ENCODE data around the gene VIP.

DNA sequence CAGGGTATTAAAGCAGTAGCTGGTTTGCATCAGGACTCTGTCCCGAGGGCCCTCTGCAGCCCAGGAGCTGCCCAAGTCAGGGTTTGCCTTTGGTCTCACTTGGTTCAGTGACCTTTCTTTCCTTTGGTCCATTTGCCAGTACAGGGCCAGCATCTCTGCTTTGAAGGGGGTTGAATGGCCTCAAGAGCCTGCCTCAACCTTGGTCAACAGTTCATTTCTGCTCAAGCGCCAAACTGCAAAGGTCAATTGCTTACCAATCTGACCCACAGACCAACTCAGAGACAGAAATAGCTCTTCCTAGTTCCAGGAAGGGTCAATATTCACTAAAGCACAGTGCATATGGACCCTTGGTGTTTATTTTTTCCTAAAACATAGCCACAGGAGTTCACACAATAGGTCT lies 19.4 kb downstream of the VIP start:
- TF ChIP-seq CTCF (IDR thresholded peaks at IDR 0.05) (no peak), TCF7L2 (IDR thresholded peaks at IDR 0.05; ENCODE audit: low read depth, low read length) (no peak)
- TF ChIP-seq, protein P1, sequence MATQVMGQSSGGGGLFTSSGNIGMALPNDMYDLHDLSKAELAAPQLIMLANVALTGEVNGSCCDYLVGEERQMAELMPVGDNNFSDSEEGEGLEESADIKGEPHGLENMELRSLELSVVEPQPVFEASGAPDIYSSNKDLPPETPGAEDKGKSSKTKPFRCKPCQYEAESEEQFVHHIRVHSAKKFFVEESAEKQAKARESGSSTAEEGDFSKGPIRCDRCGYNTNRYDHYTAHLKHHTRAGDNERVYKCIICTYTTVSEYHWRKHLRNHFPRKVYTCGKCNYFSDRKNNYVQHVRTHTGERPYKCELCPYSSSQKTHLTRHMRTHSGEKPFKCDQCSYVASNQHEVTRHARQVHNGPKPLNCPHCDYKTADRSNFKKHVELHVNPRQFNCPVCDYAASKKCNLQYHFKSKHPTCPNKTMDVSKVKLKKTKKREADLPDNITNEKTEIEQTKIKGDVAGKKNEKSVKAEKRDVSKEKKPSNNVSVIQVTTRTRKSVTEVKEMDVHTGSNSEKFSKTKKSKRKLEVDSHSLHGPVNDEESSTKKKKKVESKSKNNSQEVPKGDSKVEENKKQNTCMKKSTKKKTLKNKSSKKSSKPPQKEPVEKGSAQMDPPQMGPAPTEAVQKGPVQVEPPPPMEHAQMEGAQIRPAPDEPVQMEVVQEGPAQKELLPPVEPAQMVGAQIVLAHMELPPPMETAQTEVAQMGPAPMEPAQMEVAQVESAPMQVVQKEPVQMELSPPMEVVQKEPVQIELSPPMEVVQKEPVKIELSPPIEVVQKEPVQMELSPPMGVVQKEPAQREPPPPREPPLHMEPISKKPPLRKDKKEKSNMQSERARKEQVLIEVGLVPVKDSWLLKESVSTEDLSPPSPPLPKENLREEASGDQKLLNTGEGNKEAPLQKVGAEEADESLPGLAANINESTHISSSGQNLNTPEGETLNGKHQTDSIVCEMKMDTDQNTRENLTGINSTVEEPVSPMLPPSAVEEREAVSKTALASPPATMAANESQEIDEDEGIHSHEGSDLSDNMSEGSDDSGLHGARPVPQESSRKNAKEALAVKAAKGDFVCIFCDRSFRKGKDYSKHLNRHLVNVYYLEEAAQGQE (IDR thresholded peaks at IDR 0.05; ENCODE audit: insufficient read depth in 1 of 2, low read depth in 2 of 2, low read length in 1 of 2), result no peak
